HL-60 (cell line): Measurements from ENCODE around the gene PRIMPOL.
A peak's percentile ranks its signal among the peaks of the same experiment; 100 is the strongest.
"Not testable (repeated sequence)": the region's sequence is repeated elsewhere in the genome, so short reads cannot be mapped to it uniquely, and the experiment has no call there.

ENCODE experiments used
- DNase-seq, 2 experiments: peaks; one replicate each; pipeline ENCODE4 v3.0.0-alpha.2; 2010 to 2020; ENCODE audit warnings: low read depth in 1 of 2, low spot score in 1 of 2
- H3K27ac ChIP-seq: fragments of 250-450 bp; sonication (Bioruptor Pico); replicated peaks from 2 replicates; pipeline ENCODE4 v1.5.1; 2020; ENCODE audit warnings: mild to moderate bottlenecking, moderate library complexity
- H3K27me3 ChIP-seq: fragments of 250-450 bp; sonication (Bioruptor Pico); 2 replicates; pipeline ENCODE4 v1.5.1; 2021; ENCODE audit warnings: mild to moderate bottlenecking, moderate library complexity; ENCODE audit not compliant: insufficient read depth, poor library complexity, severe bottlenecking
- H3K4me3 ChIP-seq: replicated peaks from 2 replicates; pipeline ENCODE4 v1.5.1; 2011; ENCODE audit warnings: mild to moderate bottlenecking, control low read depth, low read length; ENCODE audit not compliant: insufficient read depth
- GABPA ChIP-seq: IDR thresholded peaks from 2 replicates; pipeline ENCODE4 v1.6.1; 2012; ENCODE audit warnings: low read depth
- POLR2AphosphoS5 ChIP-seq: IDR thresholded peaks from 2 replicates; pipeline ENCODE4 v1.6.1; 2012; ENCODE audit warnings: low read depth
- SPI1 ChIP-seq: IDR thresholded peaks from 2 replicates; pipeline ENCODE4 v1.6.1; 2012; ENCODE audit warnings: low read depth, mild to moderate bottlenecking, borderline replicate concordance
- TF ChIP-seq, protein P1 (sequence below): IDR thresholded peaks from 2 replicates; pipeline ENCODE4 v1.6.1; 2012; ENCODE audit warnings: low read depth; ENCODE audit not compliant: insufficient replicate concordance
- TF ChIP-seq, protein P2 (sequence below): IDR thresholded peaks from one replicate; pipeline ENCODE4 v1.5.1; 2011; ENCODE audit warnings: low read length, control low read depth, inconsistent platforms; ENCODE audit not compliant: insufficient read depth

PRIMPOL gene

DNA sequence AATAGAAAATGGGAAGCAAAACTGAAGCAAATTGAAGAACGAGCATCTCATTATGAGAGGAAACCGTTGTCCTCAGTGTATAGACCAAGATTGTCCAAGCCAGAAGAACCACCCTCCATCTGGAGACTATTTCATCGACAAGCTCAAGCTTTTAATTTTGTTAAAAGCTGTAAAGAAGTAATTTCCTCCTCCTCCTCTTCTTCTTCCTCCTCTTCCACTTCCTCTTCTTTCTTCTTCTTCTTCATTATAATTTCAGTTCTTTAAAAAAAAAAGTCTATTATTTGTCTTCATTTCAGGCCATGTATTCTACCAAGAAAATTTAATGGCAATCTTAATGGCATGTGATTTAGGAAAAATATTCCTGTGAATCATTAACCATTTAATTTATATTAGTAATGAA lies 7.6 kb downstream of the PRIMPOL start:
- DNase-seq: no peak
- TF ChIP-seq, protein P1, sequence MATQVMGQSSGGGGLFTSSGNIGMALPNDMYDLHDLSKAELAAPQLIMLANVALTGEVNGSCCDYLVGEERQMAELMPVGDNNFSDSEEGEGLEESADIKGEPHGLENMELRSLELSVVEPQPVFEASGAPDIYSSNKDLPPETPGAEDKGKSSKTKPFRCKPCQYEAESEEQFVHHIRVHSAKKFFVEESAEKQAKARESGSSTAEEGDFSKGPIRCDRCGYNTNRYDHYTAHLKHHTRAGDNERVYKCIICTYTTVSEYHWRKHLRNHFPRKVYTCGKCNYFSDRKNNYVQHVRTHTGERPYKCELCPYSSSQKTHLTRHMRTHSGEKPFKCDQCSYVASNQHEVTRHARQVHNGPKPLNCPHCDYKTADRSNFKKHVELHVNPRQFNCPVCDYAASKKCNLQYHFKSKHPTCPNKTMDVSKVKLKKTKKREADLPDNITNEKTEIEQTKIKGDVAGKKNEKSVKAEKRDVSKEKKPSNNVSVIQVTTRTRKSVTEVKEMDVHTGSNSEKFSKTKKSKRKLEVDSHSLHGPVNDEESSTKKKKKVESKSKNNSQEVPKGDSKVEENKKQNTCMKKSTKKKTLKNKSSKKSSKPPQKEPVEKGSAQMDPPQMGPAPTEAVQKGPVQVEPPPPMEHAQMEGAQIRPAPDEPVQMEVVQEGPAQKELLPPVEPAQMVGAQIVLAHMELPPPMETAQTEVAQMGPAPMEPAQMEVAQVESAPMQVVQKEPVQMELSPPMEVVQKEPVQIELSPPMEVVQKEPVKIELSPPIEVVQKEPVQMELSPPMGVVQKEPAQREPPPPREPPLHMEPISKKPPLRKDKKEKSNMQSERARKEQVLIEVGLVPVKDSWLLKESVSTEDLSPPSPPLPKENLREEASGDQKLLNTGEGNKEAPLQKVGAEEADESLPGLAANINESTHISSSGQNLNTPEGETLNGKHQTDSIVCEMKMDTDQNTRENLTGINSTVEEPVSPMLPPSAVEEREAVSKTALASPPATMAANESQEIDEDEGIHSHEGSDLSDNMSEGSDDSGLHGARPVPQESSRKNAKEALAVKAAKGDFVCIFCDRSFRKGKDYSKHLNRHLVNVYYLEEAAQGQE: no peak
- TF ChIP-seq GABPA (no peak), SPI1 (peak; percentile 69), POLR2AphosphoS5 (no peak)
- TF ChIP-seq, protein P2, sequence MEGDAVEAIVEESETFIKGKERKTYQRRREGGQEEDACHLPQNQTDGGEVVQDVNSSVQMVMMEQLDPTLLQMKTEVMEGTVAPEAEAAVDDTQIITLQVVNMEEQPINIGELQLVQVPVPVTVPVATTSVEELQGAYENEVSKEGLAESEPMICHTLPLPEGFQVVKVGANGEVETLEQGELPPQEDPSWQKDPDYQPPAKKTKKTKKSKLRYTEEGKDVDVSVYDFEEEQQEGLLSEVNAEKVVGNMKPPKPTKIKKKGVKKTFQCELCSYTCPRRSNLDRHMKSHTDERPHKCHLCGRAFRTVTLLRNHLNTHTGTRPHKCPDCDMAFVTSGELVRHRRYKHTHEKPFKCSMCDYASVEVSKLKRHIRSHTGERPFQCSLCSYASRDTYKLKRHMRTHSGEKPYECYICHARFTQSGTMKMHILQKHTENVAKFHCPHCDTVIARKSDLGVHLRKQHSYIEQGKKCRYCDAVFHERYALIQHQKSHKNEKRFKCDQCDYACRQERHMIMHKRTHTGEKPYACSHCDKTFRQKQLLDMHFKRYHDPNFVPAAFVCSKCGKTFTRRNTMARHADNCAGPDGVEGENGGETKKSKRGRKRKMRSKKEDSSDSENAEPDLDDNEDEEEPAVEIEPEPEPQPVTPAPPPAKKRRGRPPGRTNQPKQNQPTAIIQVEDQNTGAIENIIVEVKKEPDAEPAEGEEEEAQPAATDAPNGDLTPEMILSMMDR: no peak
- H3K27ac ChIP-seq: no peak overlapping the region
- no peaks in the 10 kb centered on the region for H3K27me3 ChIP-seq
- no peak overlapping the region for H3K4me3 ChIP-seq

DNA sequence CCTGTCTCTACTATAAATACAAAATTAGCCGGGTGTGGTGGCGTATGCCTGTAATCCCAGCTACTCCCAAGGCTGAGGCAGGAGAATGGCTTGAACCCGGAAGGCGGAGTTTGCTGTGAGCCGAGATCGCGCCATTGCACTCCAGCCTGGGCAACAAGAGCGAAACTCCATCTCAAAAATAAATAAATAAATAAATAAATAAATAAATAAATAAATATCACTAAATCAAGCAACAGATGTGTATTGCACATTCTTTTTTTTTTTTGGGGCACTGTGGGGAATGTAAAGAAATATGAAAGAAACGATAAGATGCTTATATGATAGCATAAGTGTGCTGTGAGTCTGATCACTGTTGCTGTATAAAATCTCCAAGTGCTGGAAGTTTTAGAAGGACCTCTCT lies 8.3 kb downstream of the PRIMPOL start:
- not testable (repeated sequence) for H3K27ac ChIP-seq, H3K4me3 ChIP-seq, DNase-seq, H3K27me3 ChIP-seq

DNA sequence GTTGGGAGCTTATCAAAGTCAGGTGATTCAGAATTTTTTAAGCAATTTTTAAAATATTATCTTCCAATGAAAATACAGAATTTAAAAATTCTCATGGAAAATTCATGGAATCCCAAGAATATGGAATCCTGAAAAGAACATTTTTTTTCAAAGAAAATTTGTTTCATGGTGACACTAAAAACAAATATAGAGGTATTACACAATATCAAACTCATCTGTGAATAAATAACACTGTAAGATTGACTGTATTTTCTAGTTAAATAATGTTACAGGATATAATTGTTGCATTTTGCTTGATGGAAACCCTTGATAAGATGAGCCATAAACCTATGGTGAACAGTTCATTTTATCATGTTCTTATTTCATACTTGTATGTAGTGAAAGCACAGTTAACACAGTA lies 11.4 kb downstream of the PRIMPOL start:
- H3K27me3 ChIP-seq: no peaks in the 10 kb centered on the region
- no peak for DNase-seq
- H3K4me3 ChIP-seq: no peak overlapping the region
- TF ChIP-seq, protein P1: no peak
- TF ChIP-seq GABPA: no peak
- no peak for TF ChIP-seq POLR2AphosphoS5
- TF ChIP-seq, protein P2: no peak
- no peak overlapping the region for H3K27ac ChIP-seq

DNA sequence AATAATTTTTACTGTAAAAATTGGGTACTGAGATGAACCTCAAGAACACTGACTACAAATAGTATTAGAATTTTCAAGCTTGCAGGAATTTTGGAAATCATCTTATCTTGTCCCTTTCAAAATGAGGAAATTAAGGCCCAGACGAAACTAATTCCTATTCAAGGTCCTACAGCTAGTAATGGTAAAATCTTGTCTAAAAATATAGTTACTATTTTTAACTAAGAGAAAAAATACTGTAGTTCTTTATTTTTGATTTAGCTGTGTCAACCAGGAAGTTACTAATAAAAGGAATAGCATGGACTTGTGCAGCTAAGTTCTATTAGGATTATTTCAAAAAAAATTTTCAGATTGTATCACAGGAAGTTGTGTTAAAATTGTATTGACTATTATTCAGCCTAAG lies 12.7 kb downstream of the PRIMPOL start:
- TF ChIP-seq GABPA: no peak
- TF ChIP-seq, protein P2: no peak
- TF ChIP-seq, protein P1: no peak
- no peak for TF ChIP-seq SPI1
- TF ChIP-seq POLR2AphosphoS5: no peak
- Histone ChIP-seq H3K27ac (no peak overlapping the region), H3K27me3 (no peaks in the 10 kb centered on the region), H3K4me3 (no peak overlapping the region)
- no peak for DNase-seq
